ENCODE results near the gene EXOC7. TPM values are rescaled to one million over a fixed set of nuclear protein-coding genes. Genes with fewer than 3 reads are reported as not detected.

Gene EXOC7
- total and polyA plus RNA-seq, 2 donors (not counting 1 experiment from before 2014, with no cell fraction given), result 66.8 to 88.8 TPM

DNA sequence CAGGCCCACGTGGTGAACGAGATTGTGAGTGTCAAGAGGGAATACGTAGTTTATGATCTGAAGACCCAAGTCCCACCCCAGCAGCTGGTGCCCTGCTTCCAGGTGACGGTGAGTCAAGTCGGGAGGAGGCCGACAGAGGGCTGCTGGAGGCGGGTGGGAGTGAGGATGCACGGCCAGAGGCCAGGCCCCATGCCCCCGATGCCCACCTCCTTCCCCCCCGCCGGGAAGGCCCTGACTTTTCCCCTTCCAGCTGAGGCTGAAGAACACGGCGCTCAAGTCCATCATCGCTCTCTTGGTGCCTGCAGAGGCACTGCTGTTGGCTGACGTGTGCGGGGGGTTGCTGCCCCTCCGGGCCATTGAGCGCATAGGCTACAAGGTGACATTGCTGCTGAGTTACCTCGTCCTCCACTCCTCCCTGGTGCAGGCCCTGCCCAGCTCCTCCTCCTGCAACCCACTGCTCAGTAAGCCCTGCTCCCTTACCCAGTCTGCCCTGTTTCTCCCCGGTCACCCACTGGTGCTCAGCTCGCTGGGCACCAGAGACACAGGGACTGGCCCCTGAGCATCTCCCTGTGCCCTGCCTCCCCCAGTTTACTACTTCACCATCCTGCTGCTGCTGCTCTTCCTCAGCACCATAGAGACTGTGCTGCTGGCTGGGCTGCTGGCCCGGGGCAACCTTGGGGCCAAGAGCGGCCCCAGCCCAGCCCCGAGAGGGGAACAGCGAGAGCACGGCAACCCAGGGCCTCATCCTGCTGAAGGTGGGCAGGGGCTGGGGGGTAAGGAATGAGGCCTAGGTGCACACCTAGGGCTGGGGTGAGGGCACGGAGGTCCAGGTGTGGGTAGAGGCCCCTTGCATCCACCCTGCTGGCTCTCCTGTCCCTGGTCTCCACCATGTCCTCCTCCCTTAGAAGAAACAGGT is 22.0 kb downstream of the EXOC7 start:
- no peak overlapping the region for H3K4me3 ChIP-seq (replicated peaks in 1 of 4; ENCODE audit: control extremely low read depth in 1 of 4, insufficient read depth in 1 of 4, low read depth in 3 of 4, low read length in 4 of 4)
- peaks cover 15% of the 10 kb centered on the region for H3K36me3 ChIP-seq (ENCODE audit: control insufficient read depth, insufficient read depth, low read length)
- H3K9me3 ChIP-seq (ENCODE audit: control insufficient read depth, insufficient read depth, low read depth, low read length), result no peaks in the 10 kb centered on the region
- TF ChIP-seq EZH2 (IDR thresholded peaks at IDR 0.05; ENCODE audit: low read length, missing control alignments), result no peak
- no peak for TF ChIP-seq CTCF (conservative IDR thresholded peaks at IDR 0.05 in 1 of 2, IDR thresholded peaks at IDR 0.05 in 1 of 2; ENCODE audit: low read depth in 1 of 2, low read length in 2 of 2)
- H4K20me1 ChIP-seq (ENCODE audit: control insufficient read depth, extremely low read depth, insufficient read depth, low read length), result no peaks in the 10 kb centered on the region
- H3K4me1 ChIP-seq (ENCODE audit: control insufficient read depth, extremely low read depth, insufficient read depth, low read length), result no peaks in the 10 kb centered on the region
- no peak overlapping the region for H3K9ac ChIP-seq (ENCODE audit: insufficient read depth, low read length)
- H3K27ac ChIP-seq (ENCODE audit: insufficient read depth, low read length), result no peak overlapping the region
- H3K4me2 ChIP-seq (ENCODE audit: extremely low read depth, insufficient read depth, low read length), result no peak overlapping the region
- no peak overlapping the region for H2AFZ ChIP-seq (ENCODE audit: low read length)
- H3K79me2 ChIP-seq (ENCODE audit: control insufficient read depth, insufficient read depth, low read length), result no peaks in the 10 kb centered on the region
- peaks cover 37% of the 10 kb centered on the region for H3K27me3 ChIP-seq (ENCODE audit: control insufficient read depth, insufficient read depth, low read length)
- no peak for DNase-seq (ENCODE audit: low read depth in 2 of 2)

DNA sequence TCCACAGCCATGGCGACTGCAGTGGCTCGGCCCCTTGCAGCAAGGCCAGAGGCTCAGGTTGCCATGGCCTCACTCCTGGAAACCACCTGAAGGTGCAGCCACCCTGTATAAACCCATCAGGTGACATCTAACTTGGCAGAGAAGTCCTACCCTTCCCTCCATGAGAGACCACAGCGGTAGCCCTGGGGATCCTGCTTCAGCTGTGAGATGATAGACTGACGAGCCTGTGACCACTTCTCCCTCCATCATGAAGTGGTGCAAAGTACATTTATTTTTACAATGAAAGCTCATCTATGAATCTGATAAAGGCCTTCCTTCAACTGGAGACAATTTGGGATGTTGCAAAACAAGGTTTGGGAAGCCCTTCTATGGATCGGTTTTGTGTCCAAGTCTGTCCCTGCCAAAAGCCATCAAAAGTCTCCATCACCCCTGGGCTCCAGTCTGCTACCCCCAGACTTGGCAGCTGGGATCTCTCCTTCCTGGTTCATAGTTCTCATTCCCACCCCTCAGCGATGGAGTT is 22.8 kb downstream of the EXOC7 start:
- H3K4me2 ChIP-seq (ENCODE audit: extremely low read depth, insufficient read depth, low read length), result no peak overlapping the region
- H3K36me3 ChIP-seq (ENCODE audit: control insufficient read depth, insufficient read depth, low read length), result peaks cover 13% of the 10 kb centered on the region
- no peak for TF ChIP-seq EZH2 (IDR thresholded peaks at IDR 0.05; ENCODE audit: low read length, missing control alignments)
- TF ChIP-seq CTCF (conservative IDR thresholded peaks at IDR 0.05 in 1 of 2, IDR thresholded peaks at IDR 0.05 in 1 of 2; ENCODE audit: low read depth in 1 of 2, low read length in 2 of 2), result no peak
- H3K4me1 ChIP-seq (ENCODE audit: control insufficient read depth, extremely low read depth, insufficient read depth, low read length), result no peaks in the 10 kb centered on the region
- H3K9me3 ChIP-seq (ENCODE audit: control insufficient read depth, insufficient read depth, low read depth, low read length), result no peaks in the 10 kb centered on the region
- H3K9ac ChIP-seq (ENCODE audit: insufficient read depth, low read length), result no peak overlapping the region
- H3K4me3 ChIP-seq (replicated peaks in 1 of 4; ENCODE audit: control extremely low read depth in 1 of 4, insufficient read depth in 1 of 4, low read depth in 3 of 4, low read length in 4 of 4), result no peak overlapping the region
- H3K27ac ChIP-seq (ENCODE audit: insufficient read depth, low read length), result no peak overlapping the region
- H3K79me2 ChIP-seq (ENCODE audit: control insufficient read depth, insufficient read depth, low read length), result no peaks in the 10 kb centered on the region
- H4K20me1 ChIP-seq (ENCODE audit: control insufficient read depth, extremely low read depth, insufficient read depth, low read length), result no peaks in the 10 kb centered on the region
- DNase-seq (ENCODE audit: low read depth in 2 of 2), result no peak
- H2AFZ ChIP-seq (ENCODE audit: low read length), result no peak overlapping the region
- peaks cover 44% of the 10 kb centered on the region for H3K27me3 ChIP-seq (ENCODE audit: control insufficient read depth, insufficient read depth, low read length)

DNA sequence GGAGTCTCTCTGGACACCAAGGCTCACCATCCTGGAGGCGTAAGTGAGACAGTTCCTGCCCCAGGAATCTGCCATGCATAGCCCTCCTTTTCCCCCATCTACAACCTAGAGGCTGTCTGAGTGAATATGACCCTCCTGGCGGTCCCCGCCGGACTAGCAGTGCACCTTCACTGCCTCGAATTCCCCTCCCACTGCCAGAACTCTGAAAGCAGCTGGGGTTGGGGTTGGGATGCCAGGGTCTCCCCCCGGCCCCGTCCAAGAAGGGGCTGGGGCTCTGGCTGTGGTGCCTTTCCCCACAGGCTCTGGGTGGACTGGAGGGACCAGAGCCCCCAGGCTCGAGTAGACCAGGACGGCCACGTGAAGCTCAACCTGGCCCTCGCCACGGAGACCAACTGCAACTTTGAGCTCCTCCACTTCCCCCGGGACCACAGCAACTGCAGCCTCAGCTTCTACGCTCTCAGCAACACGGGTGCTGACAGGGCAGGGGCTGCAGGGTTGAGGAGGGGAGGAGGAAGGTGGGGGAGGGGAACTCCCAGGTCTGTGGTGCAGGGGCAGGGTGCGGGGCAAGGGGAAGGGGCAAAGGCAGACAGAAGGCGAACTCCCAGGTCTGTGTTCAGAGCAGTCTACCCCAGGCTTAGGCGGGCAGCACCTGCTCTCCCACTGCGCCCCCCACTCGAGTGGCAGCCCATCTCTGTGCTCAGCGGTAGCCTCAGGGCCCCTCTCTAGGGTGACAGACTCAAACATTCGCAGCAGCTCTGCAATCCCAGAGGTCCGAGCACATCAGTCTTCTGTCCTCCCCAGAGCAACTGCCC is 23.4 kb downstream of the EXOC7 start:
- DNase-seq (ENCODE audit: low read depth in 2 of 2), result no peak
- peaks cover 51% of the 10 kb centered on the region for H3K27me3 ChIP-seq (ENCODE audit: control insufficient read depth, insufficient read depth, low read length)
- H4K20me1 ChIP-seq (ENCODE audit: control insufficient read depth, extremely low read depth, insufficient read depth, low read length), result no peaks in the 10 kb centered on the region
- H3K4me2 ChIP-seq (ENCODE audit: extremely low read depth, insufficient read depth, low read length), result no peak overlapping the region
- H3K79me2 ChIP-seq (ENCODE audit: control insufficient read depth, insufficient read depth, low read length), result no peaks in the 10 kb centered on the region
- H3K4me3 ChIP-seq (replicated peaks in 1 of 4; ENCODE audit: control extremely low read depth in 1 of 4, insufficient read depth in 1 of 4, low read depth in 3 of 4, low read length in 4 of 4), result no peak overlapping the region
- H3K27ac ChIP-seq (ENCODE audit: insufficient read depth, low read length), result no peak overlapping the region
- no peaks in the 10 kb centered on the region for H3K4me1 ChIP-seq (ENCODE audit: control insufficient read depth, extremely low read depth, insufficient read depth, low read length)
- no peak overlapping the region for H2AFZ ChIP-seq (ENCODE audit: low read length)
- peaks cover 10% of the 10 kb centered on the region for H3K36me3 ChIP-seq (ENCODE audit: control insufficient read depth, insufficient read depth, low read length)
- no peaks in the 10 kb centered on the region for H3K9me3 ChIP-seq (ENCODE audit: control insufficient read depth, insufficient read depth, low read depth, low read length)
- TF ChIP-seq CTCF (conservative IDR thresholded peaks at IDR 0.05 in 1 of 2, IDR thresholded peaks at IDR 0.05 in 1 of 2; ENCODE audit: low read depth in 1 of 2, low read length in 2 of 2), result peak in 1 of 2 donors; percentile 9
- no peak for TF ChIP-seq EZH2 (IDR thresholded peaks at IDR 0.05; ENCODE audit: low read length, missing control alignments)
- no peak overlapping the region for H3K9ac ChIP-seq (ENCODE audit: insufficient read depth, low read length)

All from fibroblast of lung (primary cell).